DND-41 (cell line): ENCODE data around the gene PTPRN.

Experiments used
- ATAC-seq: fragments of 200-7000 bp; cut with Tn5 transposase; 3 replicates; pipeline ENCODE4 v1.9.1; 2021; ENCODE audit warnings: low read depth; ENCODE audit not compliant: insufficient read depth
- DNase-seq: peaks from one replicate; pipeline ENCODE4 v3.0.0-alpha.2; 2020
- H2AFZ ChIP-seq: 2 replicates; pipeline ENCODE4 v1.6.0; 2012; ENCODE audit warnings: low read depth, low read length
- H3K27ac ChIP-seq: 2 replicates; pipeline ENCODE4 v1.5.1; 2012; ENCODE audit warnings: low read length, inconsistent platforms
- H3K27me3 ChIP-seq: fragments of 200-600 bp; sonication (generic); 2 replicates; pipeline ENCODE4 v1.6.0; 2012; ENCODE audit warnings: low read length, mild to moderate bottlenecking, inconsistent platforms; ENCODE audit not compliant: insufficient read depth, poor library complexity
- H3K36me3 ChIP-seq: 2 replicates; pipeline ENCODE4 v1.5.1; 2012; ENCODE audit warnings: low read length, inconsistent platforms; ENCODE audit not compliant: insufficient read depth
- H3K4me1 ChIP-seq: 2 replicates; pipeline ENCODE4 v1.5.1; 2012; ENCODE audit warnings: mild to moderate bottlenecking, low read length; ENCODE audit not compliant: insufficient read depth
- H3K4me2 ChIP-seq: 2 replicates; pipeline ENCODE4 v1.6.0; 2012; ENCODE audit warnings: mild to moderate bottlenecking, moderate library complexity, low read length, inconsistent platforms; ENCODE audit not compliant: insufficient read depth
- H3K4me3 ChIP-seq, 2 experiments: fragments of 200-600 bp in 1 of 2; shearing (Covaris generic) in 1 of 2; 2 replicates each; pipeline ENCODE4 v1.5.1; 2012 to 2016; ENCODE audit warnings: inconsistent platforms in 2 of 2, low read length in 2 of 2, mild to moderate bottlenecking in 2 of 2, low read depth in 1 of 2, moderate library complexity in 1 of 2
- H3K79me2 ChIP-seq: 2 replicates; pipeline ENCODE4 v1.6.0; 2012; ENCODE audit warnings: low read length, inconsistent platforms; ENCODE audit not compliant: insufficient read depth
- H3K9ac ChIP-seq: 2 replicates; pipeline ENCODE4 v1.6.0; 2012; ENCODE audit warnings: low read depth, mild to moderate bottlenecking, inconsistent platforms, low read length, moderate library complexity
- H3K9me3 ChIP-seq: 2 replicates; pipeline ENCODE4 v1.5.1; 2012; ENCODE audit warnings: low read length, moderate library complexity, mild to moderate bottlenecking, inconsistent platforms; ENCODE audit not compliant: insufficient read depth, severe bottlenecking
- H4K20me1 ChIP-seq: 2 replicates; pipeline ENCODE4 v1.6.0; 2012; ENCODE audit warnings: low read length; ENCODE audit not compliant: insufficient read depth
- EZH2 ChIP-seq: IDR thresholded peaks from 3 replicates; pipeline ENCODE4 v1.6.1; 2012; ENCODE audit warnings: borderline replicate concordance, low read depth, mild to moderate bottlenecking, moderate library complexity, low read length, inconsistent platforms; ENCODE audit not compliant: severe bottlenecking
- TF ChIP-seq, protein P1 (sequence below): IDR thresholded peaks from 2 replicates; pipeline ENCODE4 v1.5.1; 2012; ENCODE audit warnings: borderline replicate concordance, low read length, moderate library complexity, mild to moderate bottlenecking; ENCODE audit not compliant: poor library complexity, severe bottlenecking; ENCODE audit errors: extremely low read depth

PTPRN gene

DNA sequence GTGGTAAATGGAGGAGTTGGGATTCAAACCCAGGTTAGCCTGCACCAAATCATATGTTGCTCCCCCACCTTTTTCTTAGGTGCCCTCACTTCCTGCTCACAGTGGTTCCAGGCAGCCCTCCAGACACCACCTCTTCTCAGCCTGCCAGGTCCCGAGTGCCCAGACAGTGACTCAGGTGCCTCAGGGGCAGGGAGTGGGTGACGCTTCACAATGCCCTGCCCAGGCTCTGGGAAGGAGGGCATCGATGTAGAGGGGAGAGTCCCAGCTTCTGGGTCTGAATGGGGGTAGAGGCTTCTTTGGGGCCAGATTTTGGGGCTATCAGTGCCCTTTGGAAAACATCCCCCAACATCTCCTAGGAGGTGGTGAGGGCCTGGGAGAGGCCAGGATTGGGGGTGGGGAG, 35.3 kb downstream of the PTPRN start:
- TF ChIP-seq EZH2 = no peak
- TF ChIP-seq, protein P1, sequence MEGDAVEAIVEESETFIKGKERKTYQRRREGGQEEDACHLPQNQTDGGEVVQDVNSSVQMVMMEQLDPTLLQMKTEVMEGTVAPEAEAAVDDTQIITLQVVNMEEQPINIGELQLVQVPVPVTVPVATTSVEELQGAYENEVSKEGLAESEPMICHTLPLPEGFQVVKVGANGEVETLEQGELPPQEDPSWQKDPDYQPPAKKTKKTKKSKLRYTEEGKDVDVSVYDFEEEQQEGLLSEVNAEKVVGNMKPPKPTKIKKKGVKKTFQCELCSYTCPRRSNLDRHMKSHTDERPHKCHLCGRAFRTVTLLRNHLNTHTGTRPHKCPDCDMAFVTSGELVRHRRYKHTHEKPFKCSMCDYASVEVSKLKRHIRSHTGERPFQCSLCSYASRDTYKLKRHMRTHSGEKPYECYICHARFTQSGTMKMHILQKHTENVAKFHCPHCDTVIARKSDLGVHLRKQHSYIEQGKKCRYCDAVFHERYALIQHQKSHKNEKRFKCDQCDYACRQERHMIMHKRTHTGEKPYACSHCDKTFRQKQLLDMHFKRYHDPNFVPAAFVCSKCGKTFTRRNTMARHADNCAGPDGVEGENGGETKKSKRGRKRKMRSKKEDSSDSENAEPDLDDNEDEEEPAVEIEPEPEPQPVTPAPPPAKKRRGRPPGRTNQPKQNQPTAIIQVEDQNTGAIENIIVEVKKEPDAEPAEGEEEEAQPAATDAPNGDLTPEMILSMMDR = no peak
- no peak overlapping the region for H3K27ac ChIP-seq
- H3K79me2 ChIP-seq = no peaks in the 10 kb centered on the region
- no peak for DNase-seq
- no peaks in the 10 kb centered on the region for H3K36me3 ChIP-seq
- no peaks in the 10 kb centered on the region for H3K9me3 ChIP-seq
- no peak overlapping the region for H2AFZ ChIP-seq
- peaks cover 16% of the 10 kb centered on the region for H3K4me1 ChIP-seq
- peaks cover 4% of the 10 kb centered on the region; the same call in 1 of the 2 replicates for H4K20me1 ChIP-seq
- H3K4me2 ChIP-seq = no peak overlapping the region
- H3K4me3 ChIP-seq = no peak overlapping the region
- ATAC-seq = no peak
- peaks cover 12% of the 10 kb centered on the region for H3K27me3 ChIP-seq
- no peak overlapping the region for H3K9ac ChIP-seq

DNA sequence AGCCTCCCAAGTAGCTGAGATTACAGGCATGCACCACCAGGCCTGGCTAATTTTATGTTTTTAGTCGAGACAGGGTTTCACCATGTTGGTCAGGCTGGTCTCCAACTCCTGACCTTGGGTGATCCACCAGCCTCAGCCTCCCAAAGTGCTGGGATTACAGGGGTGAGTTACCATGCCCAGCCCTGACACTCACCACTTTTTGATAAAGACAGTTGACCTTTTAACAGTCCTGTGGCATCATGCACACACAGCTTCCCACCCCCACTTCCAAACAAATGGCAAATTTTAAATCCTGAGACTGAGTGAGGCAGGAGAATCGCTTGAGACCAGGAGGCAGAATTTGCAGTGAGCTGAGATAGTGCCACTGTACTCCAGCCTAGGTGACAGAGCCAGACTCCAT, 36.2 kb downstream of the PTPRN start:
- no peak for ATAC-seq
- DNase-seq = no peak
- Histone ChIP-seq H3K27me3 (peaks cover 12% of the 10 kb centered on the region), H3K4me1 (peaks cover 7% of the 10 kb centered on the region), H4K20me1 (peaks cover 4% of the 10 kb centered on the region; the same call in 1 of the 2 replicates), H2AFZ (no peak overlapping the region), H3K9me3 (no peaks in the 10 kb centered on the region), H3K4me3 (no peak overlapping the region), H3K9ac (no peak overlapping the region), H3K4me2 (no peak overlapping the region), H3K36me3 (no peaks in the 10 kb centered on the region), H3K79me2 (no peaks in the 10 kb centered on the region), H3K27ac (no peak overlapping the region)
- TF ChIP-seq, protein P1 = no peak
- TF ChIP-seq EZH2 = no peak

DNA sequence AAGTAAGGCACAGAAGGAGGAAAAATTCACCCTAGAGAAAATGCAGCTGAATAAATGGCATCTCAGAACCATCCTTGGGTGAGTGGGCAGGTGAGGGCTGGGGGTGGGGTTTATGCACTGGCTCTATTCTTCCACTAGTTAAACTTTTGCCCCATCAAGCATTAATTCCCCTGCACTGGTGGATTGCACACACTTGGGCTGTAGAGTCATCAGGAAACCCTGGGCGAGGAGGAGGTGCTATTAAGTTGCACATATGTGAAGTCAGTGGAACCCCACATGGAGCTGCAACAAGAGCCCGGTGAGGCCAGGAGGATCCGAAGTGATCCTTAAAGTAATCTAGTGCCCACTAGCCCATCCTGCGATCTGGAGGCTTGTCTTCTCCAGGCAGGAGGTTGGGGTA, 36.8 kb downstream of the PTPRN start:
- Histone ChIP-seq H4K20me1 (peaks cover 1% of the 10 kb centered on the region; the same call in 1 of the 2 replicates), H3K9ac (no peak overlapping the region), H3K79me2 (no peaks in the 10 kb centered on the region), H3K27ac (no peak overlapping the region), H2AFZ (no peak overlapping the region), H3K4me2 (no peak overlapping the region), H3K27me3 (peaks cover 12% of the 10 kb centered on the region), H3K9me3 (no peaks in the 10 kb centered on the region), H3K36me3 (no peaks in the 10 kb centered on the region), H3K4me3 (no peak overlapping the region), H3K4me1 (peaks cover under 1% of the 10 kb centered on the region)
- ATAC-seq = no peak
- no peak for TF ChIP-seq EZH2
- TF ChIP-seq, protein P1 = no peak
- no peak for DNase-seq

DNA sequence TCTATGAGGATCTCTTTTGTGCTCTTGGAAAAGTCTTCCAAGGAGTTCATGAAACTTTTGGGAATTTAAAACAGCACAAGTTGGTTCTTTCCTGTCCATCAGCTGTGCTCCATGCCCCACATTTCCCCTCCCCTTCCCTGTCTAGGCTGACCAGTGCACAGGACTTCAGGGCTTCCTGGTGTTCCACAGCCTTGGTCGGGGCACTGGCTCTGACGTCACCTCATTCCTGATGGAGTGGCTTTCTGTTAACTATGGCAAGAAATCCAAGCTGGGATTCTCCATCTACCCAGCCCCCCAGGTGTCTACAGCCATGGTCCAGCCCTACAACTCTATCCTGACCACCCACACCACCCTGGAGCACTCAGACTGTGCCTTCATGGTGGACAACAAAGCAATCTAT, 38.2 kb downstream of the PTPRN start:
- Histone ChIP-seq H3K4me1 (no peaks in the 10 kb centered on the region), H3K9me3 (no peaks in the 10 kb centered on the region), H3K79me2 (no peaks in the 10 kb centered on the region), H3K4me2 (no peak overlapping the region), H3K27ac (no peak overlapping the region), H3K4me3 (no peak overlapping the region), H4K20me1 (no peaks in the 10 kb centered on the region), H3K27me3 (peaks cover 12% of the 10 kb centered on the region), H3K36me3 (no peaks in the 10 kb centered on the region), H2AFZ (no peak overlapping the region), H3K9ac (no peak overlapping the region)
- TF ChIP-seq EZH2 = no peak
- TF ChIP-seq, protein P1 = no peak
- DNase-seq = no peak
- ATAC-seq = no peak
